Peyer's patch (tissue), 4 donors: Measurements from ENCODE around the gene MARVELD3. TPM values are rescaled to one million over a fixed set of nuclear protein-coding genes. Genes with fewer than 3 reads are reported as not detected.
"Not testable (repeated sequence)": the region's sequence is repeated elsewhere in the genome, so short reads cannot be mapped to it uniquely, and the experiment has no call there.

Experiments
- DNase-seq, 3 donors: peaks; one replicate each; pipeline ENCODE4 v3.0.0-alpha.2; 2017 to 2019
- H3K27ac ChIP-seq, 4 donors: fragments of 200-600 bp; sonication (generic); one replicate each; pipeline ENCODE4 v1.5.1; 2016 to 2019
- H3K27me3 ChIP-seq, 2 donors: fragments of 200-600 bp; sonication (generic); one replicate each; pipeline ENCODE4 v1.5.1; 2019
- H3K36me3 ChIP-seq, 3 donors: fragments of 200-600 bp; sonication (generic); one replicate each; pipeline ENCODE4 v1.5.1; 2016 to 2019
- H3K4me1 ChIP-seq, 4 donors: fragments of 200-600 bp; sonication (generic); one replicate each; pipeline ENCODE4 v1.5.1; 2016 to 2019
- H3K4me3 ChIP-seq, 4 donors: fragments of 200-600 bp; sonication (generic); 1 replicate in 3 of 4; 2 replicates in 1 of 4; pipeline ENCODE4 v1.5.1; 2016 to 2019; ENCODE audit warnings: mild to moderate bottlenecking in 1 of 4
- H3K9me3 ChIP-seq, 4 donors: fragments of 200-600 bp; sonication (generic); one replicate each; pipeline ENCODE4 v1.5.1; 2016 to 2019; ENCODE audit warnings: mild to moderate bottlenecking in 1 of 4
- POLR2A ChIP-seq, 2 donors: fragments of 450-650 bp; IDR thresholded peaks; one replicate each; pipeline ENCODE4 v1.5.1; 2017; ENCODE audit warnings: antibody characterized with exemption in 2 of 2, mild to moderate bottlenecking in 2 of 2, moderate library complexity in 2 of 2
- total RNA-seq, 4 donors: library from RNA; depleted of rRNA; stranded (reverse); fragments of >200 nt; gene quantifications; one replicate each; pipeline ENCODE4 v1.1.0, GENCODE V29; 2016
- TF ChIP-seq, protein P1 (sequence below), 6 experiments: fragments of 450-650 bp in 4 of 6; fragments of 200-600 bp in 2 of 6; sonication (generic) in 1 of 6; IDR thresholded peaks; one replicate each; pipeline ENCODE4 v1.5.1; 2017 to 2019; ENCODE audit warnings: antibody characterized with exemption in 6 of 6, mild to moderate bottlenecking in 3 of 6, moderate library complexity in 1 of 6

Gene MARVELD3
- total RNA-seq, 4 donors from 2014 or later, result 66.0 to 167 (median 154) TPM

DNA sequence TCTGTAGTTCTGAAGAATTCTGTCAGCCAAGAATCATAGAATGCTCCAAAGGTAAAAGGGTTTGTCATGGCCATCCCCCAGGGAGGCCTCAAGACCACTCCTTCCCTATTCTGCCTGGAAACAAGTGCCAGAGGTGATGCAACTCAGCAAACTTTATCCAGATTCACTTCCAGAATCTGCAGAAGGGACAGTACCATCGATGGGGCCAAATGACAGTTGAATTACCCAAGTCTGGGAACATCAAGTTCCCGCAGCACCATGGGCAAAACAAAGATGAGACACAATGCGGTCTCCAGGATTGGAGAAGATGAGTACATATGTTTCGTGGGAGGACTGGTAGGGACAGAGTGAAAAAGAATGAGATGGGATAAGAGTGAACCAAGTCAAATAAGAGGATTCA is 35.4 kb upstream of the MARVELD3 start:
- Histone ChIP-seq H3K9me3 (no peaks in the 10 kb centered on the region), H3K4me1 (no peaks in the 10 kb centered on the region), H3K36me3 (no peaks in the 10 kb centered on the region), H3K4me3 (no peak overlapping the region), H3K27me3 (no peaks in the 10 kb centered on the region), H3K27ac (no peak overlapping the region)
- DNase-seq, result no peak
- no peak for TF ChIP-seq POLR2A (IDR thresholded peaks at IDR 0.05)
- TF ChIP-seq, protein P1, sequence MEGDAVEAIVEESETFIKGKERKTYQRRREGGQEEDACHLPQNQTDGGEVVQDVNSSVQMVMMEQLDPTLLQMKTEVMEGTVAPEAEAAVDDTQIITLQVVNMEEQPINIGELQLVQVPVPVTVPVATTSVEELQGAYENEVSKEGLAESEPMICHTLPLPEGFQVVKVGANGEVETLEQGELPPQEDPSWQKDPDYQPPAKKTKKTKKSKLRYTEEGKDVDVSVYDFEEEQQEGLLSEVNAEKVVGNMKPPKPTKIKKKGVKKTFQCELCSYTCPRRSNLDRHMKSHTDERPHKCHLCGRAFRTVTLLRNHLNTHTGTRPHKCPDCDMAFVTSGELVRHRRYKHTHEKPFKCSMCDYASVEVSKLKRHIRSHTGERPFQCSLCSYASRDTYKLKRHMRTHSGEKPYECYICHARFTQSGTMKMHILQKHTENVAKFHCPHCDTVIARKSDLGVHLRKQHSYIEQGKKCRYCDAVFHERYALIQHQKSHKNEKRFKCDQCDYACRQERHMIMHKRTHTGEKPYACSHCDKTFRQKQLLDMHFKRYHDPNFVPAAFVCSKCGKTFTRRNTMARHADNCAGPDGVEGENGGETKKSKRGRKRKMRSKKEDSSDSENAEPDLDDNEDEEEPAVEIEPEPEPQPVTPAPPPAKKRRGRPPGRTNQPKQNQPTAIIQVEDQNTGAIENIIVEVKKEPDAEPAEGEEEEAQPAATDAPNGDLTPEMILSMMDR (IDR thresholded peaks at IDR 0.05), result no peak

DNA sequence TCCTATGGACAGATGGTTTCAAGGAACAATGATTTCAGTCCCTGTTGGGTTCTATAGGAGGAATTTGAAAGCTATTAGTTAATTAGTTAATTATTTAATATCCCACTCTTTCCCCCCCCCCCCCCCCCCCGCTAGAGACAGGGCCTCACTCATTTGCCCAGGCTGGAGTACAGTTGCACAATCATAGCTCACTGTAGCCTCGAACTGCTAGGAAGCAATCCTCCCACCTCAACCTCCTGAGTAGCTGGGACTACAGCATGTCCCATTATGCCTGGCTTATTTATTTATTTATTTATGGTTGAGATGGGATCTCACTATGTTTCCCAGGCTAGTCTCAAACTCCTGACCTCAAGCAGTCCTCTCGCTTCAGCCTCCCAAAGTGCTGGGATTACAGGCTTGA is 34.1 kb upstream of the MARVELD3 start:
- TF ChIP-seq, protein P1 (IDR thresholded peaks at IDR 0.05), result no peak
- TF ChIP-seq POLR2A (IDR thresholded peaks at IDR 0.05), result no peak
- Histone ChIP-seq H3K9me3 (no peaks in the 10 kb centered on the region), H3K27ac (no peak overlapping the region), H3K36me3 (no peaks in the 10 kb centered on the region), H3K4me1 (no peaks in the 10 kb centered on the region), H3K4me3 (no peak overlapping the region), H3K27me3 (no peaks in the 10 kb centered on the region)
- no peak for DNase-seq

DNA sequence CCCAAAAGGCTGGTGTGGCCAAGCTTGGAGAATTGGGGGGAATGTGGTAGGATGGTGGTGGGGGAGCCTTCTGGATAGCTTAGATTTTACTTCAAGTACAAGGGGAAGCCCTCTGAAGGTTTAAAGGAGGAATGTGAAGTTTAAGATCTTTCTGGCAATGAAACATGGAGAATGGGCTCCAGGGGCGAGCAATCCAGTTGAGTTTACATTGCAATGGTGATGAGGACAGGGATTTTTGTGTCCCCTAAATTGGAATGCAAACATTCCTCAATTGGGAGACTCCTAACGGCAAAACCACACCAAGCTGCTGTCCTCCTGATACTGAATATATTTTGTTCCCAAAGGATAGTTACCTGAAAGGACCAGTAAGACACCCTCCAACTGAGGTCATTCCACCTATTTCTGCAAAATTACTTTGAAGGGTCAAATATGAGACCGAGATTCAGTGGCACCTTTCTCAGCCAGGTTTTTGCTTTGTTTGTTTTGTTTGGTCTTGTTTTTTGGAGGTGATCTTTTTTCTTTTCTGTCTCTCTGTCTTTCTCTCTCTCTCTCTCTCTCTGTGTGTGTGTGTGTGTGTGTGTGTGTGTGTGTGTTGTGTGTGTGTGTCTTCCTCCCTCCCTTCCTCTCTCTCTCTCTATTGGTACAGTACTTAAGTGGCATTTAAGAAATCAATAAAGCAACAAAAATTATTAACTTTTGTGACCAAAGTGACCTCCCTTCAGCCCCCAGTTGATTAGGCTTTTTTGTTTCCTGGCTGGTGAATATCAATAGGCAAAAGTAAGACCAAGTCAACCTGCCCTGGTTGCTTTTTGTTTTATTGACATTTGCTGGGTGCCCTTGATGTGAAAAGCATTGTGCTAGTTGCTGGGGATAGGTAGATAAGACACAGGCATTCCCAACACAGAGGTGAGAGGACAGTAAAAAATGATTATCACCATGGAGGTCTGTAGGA is 32.7 kb upstream of the MARVELD3 start:
- Histone ChIP-seq H3K9me3 (no peaks in the 10 kb centered on the region), H3K27me3 (no peaks in the 10 kb centered on the region), H3K4me3 (no peak overlapping the region), H3K27ac (no peak overlapping the region), H3K4me1 (no peaks in the 10 kb centered on the region), H3K36me3 (no peaks in the 10 kb centered on the region)
- TF ChIP-seq POLR2A (IDR thresholded peaks at IDR 0.05), result no peak
- TF ChIP-seq, protein P1 (IDR thresholded peaks at IDR 0.05), result no peak
- DNase-seq, result no peak

DNA sequence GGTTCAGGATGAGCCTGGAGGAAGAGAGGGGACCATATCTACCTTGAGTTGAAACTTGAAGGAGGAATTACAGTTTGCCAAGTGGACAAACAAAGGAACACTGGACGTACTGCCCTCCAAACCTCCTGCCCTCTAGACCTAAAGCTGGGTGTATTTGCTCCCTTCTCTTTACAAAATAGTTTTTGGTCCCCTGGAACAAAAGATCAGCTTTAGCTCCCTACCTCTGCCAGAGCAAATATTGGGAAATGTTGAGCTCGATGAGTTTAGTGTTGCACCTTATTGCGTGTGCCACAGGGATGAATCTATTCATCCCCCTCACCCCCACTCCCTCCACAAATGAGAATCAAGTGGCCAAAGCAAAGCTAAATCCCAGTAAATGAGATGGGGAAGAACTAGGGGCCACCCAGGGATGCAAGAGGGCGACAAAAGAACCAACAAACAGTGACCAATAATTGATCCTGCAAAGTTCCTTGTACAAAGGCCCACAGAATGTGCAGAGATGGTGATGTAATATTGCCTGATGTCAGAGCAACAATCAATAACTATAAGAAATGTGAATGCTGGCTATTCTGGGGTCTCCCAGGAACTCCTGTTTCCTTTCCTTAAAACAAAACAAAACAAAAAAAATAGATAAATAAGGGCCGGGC is 31.9 kb upstream of the MARVELD3 start:
- Histone ChIP-seq H3K9me3 (no peaks in the 10 kb centered on the region), H3K27ac (no peak overlapping the region), H3K4me1 (no peaks in the 10 kb centered on the region), H3K4me3 (no peak overlapping the region), H3K27me3 (no peaks in the 10 kb centered on the region), H3K36me3 (no peaks in the 10 kb centered on the region)
- TF ChIP-seq, protein P1 (IDR thresholded peaks at IDR 0.05), result no peak
- TF ChIP-seq POLR2A (IDR thresholded peaks at IDR 0.05), result no peak
- DNase-seq, result no peak

DNA sequence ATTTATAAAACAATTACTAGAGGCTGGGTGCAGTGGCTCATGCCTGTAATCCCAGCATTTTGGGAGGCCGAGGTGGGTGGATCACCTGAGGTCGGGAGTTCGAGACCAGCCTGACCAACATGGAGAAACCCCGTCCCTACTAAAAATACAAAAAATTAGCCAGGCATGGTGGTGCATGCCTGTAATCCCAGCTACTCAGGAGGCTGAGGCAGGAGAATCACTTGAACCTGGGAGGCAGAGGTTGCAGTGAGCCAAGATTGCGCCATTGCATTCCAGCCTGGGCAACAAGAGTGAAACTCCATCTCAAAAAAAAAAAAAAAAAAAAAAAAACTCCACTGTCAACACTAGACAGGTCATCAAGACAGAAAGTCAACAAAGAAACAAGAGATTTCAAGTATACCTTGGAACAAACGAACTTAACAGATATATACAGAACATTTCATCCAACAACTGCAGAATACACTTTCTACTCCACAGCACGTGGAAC is 30.6 kb upstream of the MARVELD3 start:
- not testable (repeated sequence) for H3K27me3 ChIP-seq

GRCh38 chr16:71598426-71598825 is 27.6 kb upstream of the MARVELD3 start:
- H3K4me1 ChIP-seq, H3K36me3 ChIP-seq, H3K9me3 ChIP-seq, H3K27ac ChIP-seq, DNase-seq, H3K4me3 ChIP-seq, H3K27me3 ChIP-seq: not testable (repeated sequence)

More for the DNA sequence above, 30.6 kb upstream of the MARVELD3 start:
- H3K27ac ChIP-seq, H3K4me3 ChIP-seq, DNase-seq, H3K4me1 ChIP-seq, H3K9me3 ChIP-seq, H3K36me3 ChIP-seq: not testable (repeated sequence)
